ENCODE data around the gene FBLN1. TPM values are rescaled to one million over a fixed set of nuclear protein-coding genes. Genes with fewer than 3 reads are reported as not detected.

Gene FBLN1
- total and polyA plus RNA-seq, 8 donors: 38.8 to 416 (median 114) TPM

GRCh38 chr22:45565171-45565570, 62.5 kb downstream of the FBLN1 start:
- WGBS, 5 donors: 76 to 94% (median 89%) methylated on average over 2 of the region's 2 CpGs
- intact Hi-C loops (cut with DNase I; ENCODE audit: low total_unique reads): no loop called here
- H3K36me3 ChIP-seq: peaks cover 0 to 29% (median 21%) of the 10 kb centered on the region in 4 donors

GRCh38 chr22:45565973-45566372, 63.3 kb downstream of the FBLN1 start:
- no peaks in the 10 kb centered on the region for H3K4me1 ChIP-seq
- no peak overlapping the region for H3K27ac ChIP-seq
- WGBS, 5 donors: 79 to 88% (median 86%) methylated on average over 4 to 7 of the region's 7 CpGs
- H3K4me3 ChIP-seq: no peak overlapping the region
- peaks cover 0 to 29% (median 0%) of the 10 kb centered on the region in 3 donors for H3K27me3 ChIP-seq
- TF ChIP-seq POLR2AphosphoS5 (IDR thresholded peaks at IDR 0.05) (no peak), POLR2A (IDR thresholded peaks at IDR 0.05) (no peak), EP300 (IDR thresholded peaks at IDR 0.05) (no peak)
- intact Hi-C loops (cut with DNase I; ENCODE audit: low total_unique reads): no loop called here
- H3K36me3 ChIP-seq: peaks cover 0 to 27% (median 21%) of the 10 kb centered on the region in 4 donors
- H3K9me3 ChIP-seq: peaks cover 0 to 6% (median 3%) of the 10 kb centered on the region in 4 donors
- DNase-seq: no peak

More at GRCh38 chr22:45565171-45565570, 62.5 kb downstream of the FBLN1 start:
- Histone ChIP-seq H3K27me3 (peaks cover 0 to 29% (median 0%) of the 10 kb centered on the region in 3 donors), H3K9me3 (peaks cover 0 to 9% (median 6%) of the 10 kb centered on the region in 4 donors), H3K4me3 (no peak overlapping the region), H3K27ac (no peak overlapping the region), H3K4me1 (no peaks in the 10 kb centered on the region)
- TF ChIP-seq POLR2A (IDR thresholded peaks at IDR 0.05) (no peak), EP300 (IDR thresholded peaks at IDR 0.05) (no peak), CTCF (IDR thresholded peaks at IDR 0.05) (no peak), POLR2AphosphoS5 (IDR thresholded peaks at IDR 0.05) (no peak)
- DNase-seq: no peak

- Histone ChIP-seq H3K4me3 (no peak overlapping the region), H3K36me3 (peaks cover 0 to 20% (median 13%) of the 10 kb centered on the region in 4 donors), H3K27me3 (peaks cover 0 to 29% (median 0%) of the 10 kb centered on the region in 3 donors), H3K27ac (no peak overlapping the region), H3K4me1 (no peaks in the 10 kb centered on the region), H3K9me3 (peaks cover 0 to 21% (median 7%) of the 10 kb centered on the region in 4 donors)
- TF ChIP-seq EP300 (IDR thresholded peaks at IDR 0.05) (no peak), CTCF (IDR thresholded peaks at IDR 0.05) (no peak), POLR2A (IDR thresholded peaks at IDR 0.05) (no peak), POLR2AphosphoS5 (IDR thresholded peaks at IDR 0.05) (no peak)
- intact Hi-C loops (cut with DNase I; ENCODE audit: low total_unique reads): no loop called here
- DNase-seq: no peak
Observed at GRCh38 chr22:45568213-45568612, 65.5 kb downstream of the FBLN1 start.

- H3K4me1 ChIP-seq: no peaks in the 10 kb centered on the region
- no peak for TF ChIP-seq POLR2A (IDR thresholded peaks at IDR 0.05)
- TF ChIP-seq EP300 (IDR thresholded peaks at IDR 0.05): no peak
- no peak for TF ChIP-seq POLR2AphosphoS5 (IDR thresholded peaks at IDR 0.05)
- TF ChIP-seq CTCF (IDR thresholded peaks at IDR 0.05): no peak
- H3K9me3 ChIP-seq: peaks cover 0 to 21% (median 7%) of the 10 kb centered on the region in 4 donors
- intact Hi-C loops (cut with DNase I; ENCODE audit: low total_unique reads): no loop called here
- H3K27me3 ChIP-seq: peaks cover 0 to 28% (median 3%) of the 10 kb centered on the region in 3 donors
- H3K4me3 ChIP-seq: no peak overlapping the region
- DNase-seq: no peak
- no peaks in the 10 kb centered on the region for H3K36me3 ChIP-seq
- H3K27ac ChIP-seq: no peak overlapping the region
Observed at GRCh38 chr22:45571089-45571488, 68.4 kb downstream of the FBLN1 start.

- intact Hi-C loops (cut with DNase I; ENCODE audit: low total_unique reads): no loop called here
Observed at GRCh38 chr22:45572444-45572843, 69.8 kb downstream of the FBLN1 start.

More at GRCh38 chr22:45572444-45572843, 69.8 kb downstream of the FBLN1 start:
- no peak overlapping the region for H3K4me3 ChIP-seq
- no peak for TF ChIP-seq EP300 (IDR thresholded peaks at IDR 0.05)
- TF ChIP-seq POLR2AphosphoS5 (IDR thresholded peaks at IDR 0.05): no peak
- TF ChIP-seq POLR2A (IDR thresholded peaks at IDR 0.05): no peak
- TF ChIP-seq CTCF (IDR thresholded peaks at IDR 0.05): no peak
- H3K36me3 ChIP-seq: peaks cover 0 to 7% (median 2%) of the 10 kb centered on the region in 4 donors
- H3K4me1 ChIP-seq: peaks cover 0 to under 1% (median 0%) of the 10 kb centered on the region in 4 donors
- 86 to 98% (median 90%) methylated on average over 2 to 3 of the region's 3 CpGs for WGBS, 5 donors
- H3K27me3 ChIP-seq: peaks cover 3 to 31% (median 4%) of the 10 kb centered on the region in 3 donors
- peaks cover 0 to 21% (median 7%) of the 10 kb centered on the region in 4 donors for H3K9me3 ChIP-seq
- no peak for DNase-seq
- H3K27ac ChIP-seq: no peak overlapping the region

Measured in stomach (tissue), 9 donors.